C4-2B (cell line): Measurements from ENCODE around the gene MRPS18B.

Source experiments
- ZFX ChIP-seq: fragments of 450-650 bp; IDR thresholded peaks from 2 replicates; pipeline ENCODE4 v1.6.1; 2017
- TF ChIP-seq, protein P1 (sequence below): fragments of 450-650 bp; conservative IDR thresholded peaks from 2 replicates; pipeline ENCODE4 v1.5.1; 2017; ENCODE audit warnings: mild to moderate bottlenecking

DNA sequence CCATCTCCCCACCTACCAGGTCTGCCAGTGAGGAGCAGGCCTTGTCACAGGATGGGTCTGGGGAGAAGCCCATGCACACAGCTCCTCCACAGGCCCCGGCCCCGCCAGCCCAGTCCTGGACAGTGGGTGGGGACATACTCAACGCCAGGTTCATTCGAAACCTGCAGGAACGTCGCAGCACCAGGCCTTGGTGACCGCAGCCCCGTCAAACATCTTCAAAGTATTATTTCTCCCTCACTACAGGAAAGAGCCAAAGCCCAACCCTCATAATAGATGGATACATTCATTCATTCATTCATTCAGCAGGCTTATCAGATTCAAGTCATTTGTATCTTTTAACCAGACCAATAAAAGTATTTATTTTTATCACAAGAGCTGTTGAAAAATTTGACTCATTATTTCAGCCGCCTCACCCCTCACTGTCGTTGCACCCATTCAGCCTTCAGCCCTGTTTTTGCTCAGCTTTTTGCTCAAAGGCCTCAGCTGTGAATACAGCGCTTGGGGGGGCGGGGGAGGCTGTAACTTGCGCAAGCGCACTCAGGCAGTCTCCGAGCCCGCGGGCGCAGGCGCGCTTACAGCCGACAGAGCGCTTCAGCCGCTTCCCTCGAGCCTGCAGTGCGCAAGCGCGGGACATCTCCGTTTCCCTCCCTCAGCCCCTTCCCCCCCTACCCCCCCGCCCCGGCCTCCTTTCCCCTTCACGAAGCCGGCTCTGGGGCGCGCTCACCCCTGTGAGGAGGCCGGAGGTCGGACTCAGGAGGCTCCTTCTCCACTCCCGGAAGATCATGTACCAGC is 29.0 kb downstream of the MRPS18B start, which contains the start of gene C6orf136:
- TF ChIP-seq, protein P1, sequence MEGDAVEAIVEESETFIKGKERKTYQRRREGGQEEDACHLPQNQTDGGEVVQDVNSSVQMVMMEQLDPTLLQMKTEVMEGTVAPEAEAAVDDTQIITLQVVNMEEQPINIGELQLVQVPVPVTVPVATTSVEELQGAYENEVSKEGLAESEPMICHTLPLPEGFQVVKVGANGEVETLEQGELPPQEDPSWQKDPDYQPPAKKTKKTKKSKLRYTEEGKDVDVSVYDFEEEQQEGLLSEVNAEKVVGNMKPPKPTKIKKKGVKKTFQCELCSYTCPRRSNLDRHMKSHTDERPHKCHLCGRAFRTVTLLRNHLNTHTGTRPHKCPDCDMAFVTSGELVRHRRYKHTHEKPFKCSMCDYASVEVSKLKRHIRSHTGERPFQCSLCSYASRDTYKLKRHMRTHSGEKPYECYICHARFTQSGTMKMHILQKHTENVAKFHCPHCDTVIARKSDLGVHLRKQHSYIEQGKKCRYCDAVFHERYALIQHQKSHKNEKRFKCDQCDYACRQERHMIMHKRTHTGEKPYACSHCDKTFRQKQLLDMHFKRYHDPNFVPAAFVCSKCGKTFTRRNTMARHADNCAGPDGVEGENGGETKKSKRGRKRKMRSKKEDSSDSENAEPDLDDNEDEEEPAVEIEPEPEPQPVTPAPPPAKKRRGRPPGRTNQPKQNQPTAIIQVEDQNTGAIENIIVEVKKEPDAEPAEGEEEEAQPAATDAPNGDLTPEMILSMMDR = no peak
- no peak for TF ChIP-seq ZFX
